Adrenal gland (tissue), 12 donors: ENCODE results near the gene BORCS8. TPM values are rescaled to one million over a fixed set of nuclear protein-coding genes. Genes with fewer than 3 reads are reported as not detected.

ENCODE experiments used
- DNase-seq, 7 donors: peaks; one replicate each; pipeline ENCODE4 v3.0.0-alpha.2; 2019 to 2020
- H3K27ac ChIP-seq, 5 donors: fragments of 200-600 bp; sonication (generic) in 4 of 5; 1 replicate in 3 of 5; 2 replicates in 2 of 5; pipeline versions ENCODE4 v1.5.1 to v1.8.0; 2016 to 2020; ENCODE audit warnings: mild to moderate bottlenecking in 1 of 5
- H3K27me3 ChIP-seq: fragments of 200-600 bp; 2 replicates; pipeline ENCODE4 v1.8.0; 2021
- H3K36me3 ChIP-seq, 2 donors: fragments of 200-600 bp; replicated peaks in 1 of 2; 1 replicate in 1 of 2; 2 replicates in 1 of 2; pipeline versions ENCODE4 v1.5.1 to v1.8.0; 2018 to 2022
- H3K4me1 ChIP-seq, 2 donors: fragments of 200-600 bp; replicated peaks in 1 of 2; 1 replicate in 1 of 2; 2 replicates in 1 of 2; pipeline versions ENCODE4 v1.5.1 to v1.8.0; 2018 to 2021
- H3K4me3 ChIP-seq, 4 donors: fragments of 200-600 bp; sonication (generic) in 3 of 4; one replicate each; pipeline ENCODE4 v1.5.1; 2016 to 2018
- H3K9me3 ChIP-seq, 3 donors: fragments of 200-600 bp; sonication (generic) in 1 of 3; replicated peaks in 1 of 3; 1 replicate in 2 of 3; 2 replicates in 1 of 3; pipeline versions ENCODE4 v1.5.1 to v1.8.0; 2016 to 2021
- POLR2A ChIP-seq, 2 donors: fragments of 450-650 bp; IDR thresholded peaks; one replicate each; pipeline ENCODE4 v1.6.1; 2017; ENCODE audit warnings: antibody characterized with exemption in 2 of 2, mild to moderate bottlenecking in 2 of 2, moderate library complexity in 1 of 2
- WGBS, 4 donors: extraction: QIAGEN DNeasy Blood & Tissue Kit in 2 of 4; methylation state at CpG; one replicate each; pipeline versions ENCODE4 v1.1.5 to v1.1.7; 2013 to 2017; 5-methylcytosine and 5-hydroxymethylcytosine counted together
- intact Hi-C, 2 donors: fragments of 100-400 bp; cut with DNase I; formaldehyde crosslinking; loops; one replicate each; pipeline versions ENCODE4 v1.14.1 to v1.15.0; 2022 to 2023
- polyA plus RNA-seq, 3 donors: library from polyadenylated mRNA; stranded (reverse); fragments of 200-250 nt in 2 of 3; fragments of 350-450 nt in 1 of 3; fragmentation: Illumina TruSeq in 1 of 3; extraction: RNeasy Lipid Tissue Mini Kit (QIAGEN cat#74804) in 1 of 3; gene quantifications; one replicate each; pipeline ENCODE4 v1.2.3, GENCODE V29; 2013 to 2014
- total RNA-seq, 9 donors: library from RNA; depleted of rRNA in 4 of 9; stranded (reverse); fragments of >200 nt in 4 of 9; fragments of 120-200 nt in 1 of 9; fragmentation: NEBNext Ultra II Directional in 1 of 9; extraction: Animal tissue kit (Norgen Biotek cat#: 25700) in 1 of 9; gene quantifications; one replicate each; pipeline versions ENCODE4 v1.1.0 to v1.2.4, GENCODE V29; 2013 to 2023
- TF ChIP-seq, protein P1 (sequence below), 6 experiments: fragments of 450-650 bp in 4 of 6; fragments of 200-600 bp in 2 of 6; sonication (generic) in 1 of 6; IDR thresholded peaks; 1 replicate in 5 of 6; 2 replicates in 1 of 6; pipeline versions ENCODE4 v1.5.1 to v1.8.0; 2016 to 2021; ENCODE audit warnings: antibody characterized with exemption in 6 of 6, mild to moderate bottlenecking in 2 of 6, moderate library complexity in 1 of 6
- donor health status: healthy with polysubstance abuse.
- donor health status: Bipolar disorder and iron deficiency.
- donor health status: DM: yes; HTN: yes; CAD: no.
- donor health status: DM: no; HTN: no; CAD: no.
- donor health status: DM: no; HTN: no; CAD: no.
- donor health status: DM: yes; HTN: yes; CAD: no.

BORCS8 gene
- total and polyA plus RNA-seq, 12 donors, result 8.3 to 49.6 (median 24.0) TPM

DNA sequence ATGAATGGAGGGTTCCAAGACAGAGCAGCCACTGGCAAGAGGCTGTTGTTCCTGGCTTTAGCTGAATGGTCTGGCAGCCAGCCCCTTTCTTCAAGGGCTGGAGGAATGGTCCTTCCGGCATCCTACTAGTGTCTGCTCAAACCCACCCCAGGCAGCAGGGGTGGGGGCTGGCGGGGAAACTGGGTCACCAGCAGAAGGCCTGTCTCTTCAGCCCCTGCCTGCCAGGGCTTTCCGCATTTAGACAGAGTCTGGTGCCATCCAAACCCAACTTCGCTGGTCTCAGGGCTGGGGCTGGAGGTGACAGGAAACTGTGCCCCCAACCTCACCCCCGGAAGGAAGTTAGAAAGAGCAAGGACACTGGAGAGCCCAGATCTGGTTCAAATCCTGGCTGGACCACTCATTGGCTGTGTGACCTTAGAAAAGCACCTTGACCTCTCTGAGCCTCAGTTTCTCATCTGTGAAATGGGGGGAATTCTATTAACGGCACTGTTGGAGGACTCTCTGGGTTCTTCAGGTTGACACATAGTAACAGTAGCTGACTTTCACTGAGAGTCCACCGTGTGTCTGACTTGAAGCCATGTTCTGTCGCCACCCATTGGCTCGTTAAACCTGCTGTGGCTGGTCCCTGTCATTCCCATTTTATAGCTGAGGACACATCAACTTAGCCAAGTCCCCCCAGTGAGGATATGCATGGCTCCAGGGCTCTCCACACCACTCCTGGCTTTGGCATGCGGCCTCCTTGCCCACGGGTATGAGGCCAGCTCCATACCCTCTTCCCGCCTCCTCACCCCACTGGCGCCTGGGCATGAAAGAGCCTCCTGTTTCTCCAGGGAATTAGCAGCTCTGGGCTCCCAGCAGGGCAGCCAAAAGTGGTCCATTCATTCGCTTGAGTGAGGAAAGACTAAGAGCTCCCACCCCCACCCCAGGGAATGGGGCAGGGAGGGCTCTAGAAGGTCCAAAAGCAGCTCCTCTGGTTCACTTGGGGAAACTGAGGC is 13.8 kb upstream of the BORCS8 start:
- intact Hi-C loops, result no loop called here
- Histone ChIP-seq H3K4me3 (no peak overlapping the region), H3K4me1 (peaks cover 7 to 10% of the 10 kb centered on the region in 2 donors), H3K27me3 (peaks cover 11% of the 10 kb centered on the region), H3K9me3 (no peaks in the 10 kb centered on the region), H3K36me3 (no peaks in the 10 kb centered on the region), H3K27ac (no peak overlapping the region)
- DNase-seq, result no peak
- no peak for TF ChIP-seq POLR2A (IDR thresholded peaks at IDR 0.05)
- TF ChIP-seq, protein P1, sequence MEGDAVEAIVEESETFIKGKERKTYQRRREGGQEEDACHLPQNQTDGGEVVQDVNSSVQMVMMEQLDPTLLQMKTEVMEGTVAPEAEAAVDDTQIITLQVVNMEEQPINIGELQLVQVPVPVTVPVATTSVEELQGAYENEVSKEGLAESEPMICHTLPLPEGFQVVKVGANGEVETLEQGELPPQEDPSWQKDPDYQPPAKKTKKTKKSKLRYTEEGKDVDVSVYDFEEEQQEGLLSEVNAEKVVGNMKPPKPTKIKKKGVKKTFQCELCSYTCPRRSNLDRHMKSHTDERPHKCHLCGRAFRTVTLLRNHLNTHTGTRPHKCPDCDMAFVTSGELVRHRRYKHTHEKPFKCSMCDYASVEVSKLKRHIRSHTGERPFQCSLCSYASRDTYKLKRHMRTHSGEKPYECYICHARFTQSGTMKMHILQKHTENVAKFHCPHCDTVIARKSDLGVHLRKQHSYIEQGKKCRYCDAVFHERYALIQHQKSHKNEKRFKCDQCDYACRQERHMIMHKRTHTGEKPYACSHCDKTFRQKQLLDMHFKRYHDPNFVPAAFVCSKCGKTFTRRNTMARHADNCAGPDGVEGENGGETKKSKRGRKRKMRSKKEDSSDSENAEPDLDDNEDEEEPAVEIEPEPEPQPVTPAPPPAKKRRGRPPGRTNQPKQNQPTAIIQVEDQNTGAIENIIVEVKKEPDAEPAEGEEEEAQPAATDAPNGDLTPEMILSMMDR (IDR thresholded peaks at IDR 0.05), result no peak
- 43 to 63% (median 52%) methylated on average over 11 to 14 of the region's 14 CpGs for WGBS, 4 donors

DNA sequence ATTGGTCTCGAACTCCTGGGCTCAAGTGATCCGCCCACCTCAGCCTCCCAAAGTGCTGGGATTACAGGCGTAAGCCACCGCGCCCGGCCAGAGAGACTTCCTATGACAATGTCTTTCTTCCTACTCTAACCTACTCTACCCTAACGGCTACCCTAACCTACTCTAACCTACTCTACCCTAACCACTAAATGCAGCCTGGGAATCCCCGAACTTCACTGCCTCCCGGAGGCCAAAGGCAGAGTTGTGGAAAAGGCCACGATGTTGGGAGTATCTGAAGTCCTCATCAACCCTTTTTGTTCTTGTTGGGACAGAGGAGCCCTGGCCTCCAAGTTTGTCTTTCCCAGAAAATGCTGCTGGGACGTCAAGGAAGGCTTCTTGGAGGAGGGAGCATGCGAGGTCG is 12.2 kb upstream of the BORCS8 start:
- H3K27ac ChIP-seq, result no peak overlapping the region
- WGBS, 4 donors, result 73 to 78% (median 76%) methylated on average over 13 of the region's 13 CpGs
- H3K36me3 ChIP-seq, result peaks cover 0 to 8% of the 10 kb centered on the region in 2 donors
- peaks cover 11% of the 10 kb centered on the region for H3K27me3 ChIP-seq
- DNase-seq, result no peak
- H3K4me1 ChIP-seq, result peaks cover 7 to 10% of the 10 kb centered on the region in 2 donors
- TF ChIP-seq, protein P1 (IDR thresholded peaks at IDR 0.05), result no peak
- no peak for TF ChIP-seq POLR2A (IDR thresholded peaks at IDR 0.05)
- H3K4me3 ChIP-seq, result no peak overlapping the region
- intact Hi-C loops, result no loop called here
- H3K9me3 ChIP-seq, result no peaks in the 10 kb centered on the region

DNA sequence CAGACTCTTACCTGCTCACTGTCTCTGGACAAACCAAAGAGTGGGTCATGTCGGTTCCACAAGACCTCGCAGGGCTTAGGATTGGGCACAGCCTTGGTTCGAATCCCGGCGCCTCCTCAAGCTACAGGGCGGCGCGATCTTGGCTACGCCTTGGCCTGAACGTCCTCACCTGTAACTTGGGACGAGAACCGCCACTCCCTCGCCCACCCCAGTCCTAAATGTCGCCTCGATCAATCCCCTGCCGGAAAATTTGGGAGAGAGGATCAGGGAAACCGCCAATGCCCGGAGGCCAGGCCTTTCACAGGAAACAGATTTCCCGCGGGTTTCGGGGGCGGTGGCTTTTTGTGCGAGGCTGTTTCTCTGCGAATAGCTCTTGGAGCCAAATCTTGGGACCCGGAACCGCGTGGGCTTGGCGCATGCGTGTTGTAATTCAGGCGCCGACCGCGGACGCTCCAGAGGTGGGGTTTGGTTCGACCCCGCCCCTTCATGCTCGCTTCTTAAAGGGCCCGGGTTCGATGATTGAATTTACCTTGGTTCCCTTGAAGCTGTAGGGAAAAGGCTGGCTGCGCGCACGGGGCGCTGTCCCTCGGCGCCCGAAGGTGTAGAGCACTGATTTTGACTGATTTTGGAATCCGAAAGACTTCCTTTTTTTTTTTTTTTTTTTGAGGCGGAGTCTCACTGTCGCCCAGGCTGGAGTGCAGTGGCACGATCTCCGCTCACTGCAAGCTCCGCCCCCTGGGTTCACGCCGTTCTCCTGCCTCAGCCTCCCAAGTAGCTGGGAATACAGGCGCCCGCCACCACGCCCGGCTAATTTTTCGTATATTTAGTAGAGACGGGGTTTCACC is 11.3 kb upstream of the BORCS8 start, which contains the start of gene NR2C2AP:
Gene NR2C2AP, minus strand, starts transcription at position 403 of the 845 bp plus-strand sequence. Its CDS starts 354 bp downstream, at position 49.
- Histone ChIP-seq H3K27me3 (peaks cover 3% of the 10 kb centered on the region), H3K36me3 (peaks cover 0 to 17% of the 10 kb centered on the region in 2 donors), H3K27ac (peak within 1 kb of the TSS in 3 of 5 donors; percentile 45 to 68 (median 51)), H3K4me1 (peaks cover 7 to 10% of the 10 kb centered on the region in 2 donors), H3K4me3 (peak within 1 kb of the TSS in 3 of 4 donors; percentile 41 to 63 (median 60)), H3K9me3 (no peaks in the 10 kb centered on the region)
- 7 to 12% (median 8%) methylated on average over 34 to 60 of the region's 60 CpGs for WGBS, 4 donors
- DNase-seq, result peak; percentile 91 to 96 (median 92)
- TF ChIP-seq, protein P1 (IDR thresholded peaks at IDR 0.05), result no peak
- TF ChIP-seq POLR2A (IDR thresholded peaks at IDR 0.05), result no peak
- intact Hi-C loops, result no loop called here

DNA sequence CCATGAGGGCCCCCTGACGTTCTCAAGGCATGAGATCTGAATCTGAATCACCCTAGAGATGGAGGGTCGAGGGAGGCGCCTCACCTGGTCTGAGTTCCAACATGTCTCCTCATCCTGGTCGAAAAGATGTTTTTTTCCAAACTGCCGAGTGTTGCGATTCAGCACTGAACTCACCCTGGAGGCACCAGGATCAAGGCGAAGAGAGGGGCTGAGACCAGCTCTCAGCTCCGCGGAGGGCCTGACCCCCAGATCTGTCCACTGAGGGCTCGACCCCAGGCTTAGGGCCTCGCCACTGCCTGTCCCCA is 10.7 kb upstream of the BORCS8 start:
- intact Hi-C loops, result no loop called here
- H3K4me3 ChIP-seq, result peak overlapping the region in 3 of 4 donors; percentile 41 to 63 (median 60)
- WGBS, 4 donors, result 16 to 26% (median 22%) methylated on average over 8 to 11 of the region's 11 CpGs
- H3K27ac ChIP-seq, result peak overlapping the region in 3 of 5 donors; percentile 45 to 68 (median 51)
- no peak for DNase-seq
- TF ChIP-seq, protein P1 (IDR thresholded peaks at IDR 0.05), result no peak
- TF ChIP-seq POLR2A (IDR thresholded peaks at IDR 0.05), result no peak
- H3K27me3 ChIP-seq, result no peaks in the 10 kb centered on the region
- peaks cover 7 to 10% of the 10 kb centered on the region in 2 donors for H3K4me1 ChIP-seq
- no peaks in the 10 kb centered on the region for H3K9me3 ChIP-seq
- peaks cover 0 to 21% of the 10 kb centered on the region in 2 donors for H3K36me3 ChIP-seq
